CD14-positive monocyte (primary cell): ENCODE results near the gene DCTN2. TPM values are rescaled to one million over a fixed set of nuclear protein-coding genes. Genes with fewer than 3 reads are reported as not detected.
"Not testable (repeated sequence)": the region's sequence is repeated elsewhere in the genome, so short reads cannot be mapped to it uniquely, and the experiment has no call there.

ENCODE experiments used
- DNase-seq, 3 donors: peaks; one replicate each; pipeline ENCODE4 v3.0.0-alpha.2; 2011 to 2022
- H2AFZ ChIP-seq: 2 replicates; pipeline ENCODE4 v1.6.0; 2012; ENCODE audit warnings: mild to moderate bottlenecking, low read depth, low read length, inconsistent platforms; ENCODE audit not compliant: insufficient read depth, poor library complexity, severe bottlenecking
- H3K27ac ChIP-seq, 2 donors: 1 replicate in 1 of 2; 2 replicates in 1 of 2; pipeline ENCODE4 v1.5.1; 2012 to 2013; ENCODE audit warnings: low read length in 2 of 2, control low read depth in 1 of 2, inconsistent platforms in 1 of 2, low read depth in 1 of 2, mild to moderate bottlenecking in 1 of 2
- H3K27me3 ChIP-seq, 2 donors: one replicate each; pipeline versions ENCODE4 v1.6.0 to v1.6.1; 2011 to 2013; ENCODE audit warnings: low read length in 2 of 2; ENCODE audit not compliant: control insufficient read depth in 2 of 2, insufficient read depth in 2 of 2
- H3K36me3 ChIP-seq, 2 donors: replicated peaks in 1 of 2; 1 replicate in 1 of 2; 2 replicates in 1 of 2; pipeline versions ENCODE4 v1.5.1 to v1.6.1; 2012 to 2013; ENCODE audit warnings: low read length in 2 of 2, control low read depth in 1 of 2, inconsistent platforms in 1 of 2, mild to moderate bottlenecking in 1 of 2; ENCODE audit not compliant: insufficient read depth in 2 of 2, control insufficient read depth in 1 of 2
- H3K4me1 ChIP-seq, 2 donors: 1 replicate in 1 of 2; 2 replicates in 1 of 2; pipeline versions ENCODE4 v1.5.1 to v1.6.1; 2012 to 2013; ENCODE audit warnings: low read length in 2 of 2, control low read depth in 1 of 2, inconsistent platforms in 1 of 2, mild to moderate bottlenecking in 1 of 2, moderate library complexity in 1 of 2; ENCODE audit not compliant: insufficient read depth in 2 of 2, control insufficient read depth in 1 of 2
- H3K4me2 ChIP-seq: replicated peaks from 2 replicates; pipeline ENCODE3; 2012; ENCODE audit warnings: low read length, moderate library complexity, mild to moderate bottlenecking; ENCODE audit not compliant: poor library complexity, severe bottlenecking; ENCODE audit errors: extremely low read depth
- H3K4me3 ChIP-seq, 3 experiments: fragments of 200-600 bp in 1 of 3; sonication (generic) in 1 of 3; replicated peaks in 1 of 3; 1 replicate in 2 of 3; 2 replicates in 1 of 3; pipeline ENCODE4 v1.5.1; 2011 to 2013; ENCODE audit warnings: low read length in 3 of 3, mild to moderate bottlenecking in 3 of 3, control low read depth in 2 of 3, low read depth in 2 of 3, inconsistent platforms in 1 of 3, moderate library complexity in 1 of 3
- H3K79me2 ChIP-seq: 2 replicates; pipeline ENCODE4 v1.6.0; 2012; ENCODE audit warnings: mild to moderate bottlenecking, control low read depth, inconsistent platforms, low read length, moderate library complexity; ENCODE audit not compliant: insufficient read depth
- H3K9ac ChIP-seq: 2 replicates; pipeline ENCODE4 v1.6.0; 2017; ENCODE audit warnings: low read length, mild to moderate bottlenecking; ENCODE audit not compliant: insufficient read depth, poor library complexity, severe bottlenecking
- H3K9me3 ChIP-seq, 2 donors: replicated peaks in 1 of 2; 1 replicate in 1 of 2; 2 replicates in 1 of 2; pipeline versions ENCODE4 v1.5.1 to v1.6.1; 2012 to 2013; ENCODE audit warnings: low read length in 2 of 2, control low read depth in 1 of 2; ENCODE audit not compliant: control insufficient read depth in 1 of 2, insufficient read depth in 1 of 2
- H4K20me1 ChIP-seq: 2 replicates; pipeline ENCODE4 v1.6.0; 2012; ENCODE audit warnings: mild to moderate bottlenecking, low read length, control low read depth, moderate library complexity; ENCODE audit not compliant: insufficient read depth
- H3K27ac Mint-ChIP-seq, 7 donors: one replicate each; pipeline ENCODE4 v1.8.0; 2020; ENCODE audit warnings: mild to moderate bottlenecking in 7 of 7, mixed read lengths in 7 of 7, moderate library complexity in 6 of 7, inconsistent platforms in 2 of 7
- H3K27me3 Mint-ChIP-seq, 3 donors: one replicate each; pipeline ENCODE4 v1.8.0; 2021 to 2022; ENCODE audit warnings: low read depth in 3 of 3, mild to moderate bottlenecking in 3 of 3, mixed read lengths in 3 of 3, moderate library complexity in 3 of 3, inconsistent platforms in 1 of 3
- H3K36me3 Mint-ChIP-seq, 2 donors: one replicate each; pipeline ENCODE4 v1.8.0; 2020; ENCODE audit warnings: mixed read lengths in 2 of 2, inconsistent platforms in 1 of 2, mild to moderate bottlenecking in 1 of 2
- H3K4me1 Mint-ChIP-seq: one replicate; pipeline ENCODE4 v1.8.0; 2020; ENCODE audit warnings: mild to moderate bottlenecking, mixed read lengths
- H3K4me3 Mint-ChIP-seq, 2 donors: one replicate each; pipeline ENCODE4 v1.8.0; 2020; ENCODE audit warnings: mild to moderate bottlenecking in 2 of 2, mixed read lengths in 2 of 2, moderate library complexity in 1 of 2
- H3K9me3 Mint-ChIP-seq, 7 donors: one replicate each; pipeline ENCODE4 v1.8.0; 2020 to 2022; ENCODE audit warnings: mixed read lengths in 7 of 7, mild to moderate bottlenecking in 6 of 7, moderate library complexity in 6 of 7, inconsistent platforms in 2 of 7
- CTCF ChIP-seq: fragments of 200-600 bp; IDR thresholded peaks from one replicate; pipeline ENCODE4 v1.8.0; 2022; ENCODE audit warnings: antibody characterized with exemption, mild to moderate bottlenecking
- WGBS: methylation state at CpG from one replicate; pipeline ENCODE4 v1.1.5; 2013; ENCODE audit warnings: missing lambda C conversion rate; ENCODE audit not compliant: insufficient coverage; 5-methylcytosine and 5-hydroxymethylcytosine counted together
- intact Hi-C, 2 donors: fragments of 100-400 bp; cut with micrococcal nuclease; formaldehyde crosslinking; loops; one replicate each; pipeline versions ENCODE4 v1.15.0 to v1.15.1; 2023
- polyA plus RNA-seq, 3 donors: library from polyadenylated mRNA; depleted of rRNA in 1 of 3; unstranded in 2 of 3; stranded (reverse) in 1 of 3; fragments of 300-500 nt in 2 of 3; fragments of >200 nt in 1 of 3; fragmentation: Illumina TruSeq in 2 of 3; gene quantifications; 1 replicate in 2 of 3; 2 replicates in 1 of 3; pipeline ENCODE4 v1.2.3, GENCODE V29; 2012 to 2021

The DCTN2 gene
- polyA plus RNA-seq, 3 donors, result 72.8 to 94.5 (median 82.2) TPM

- Histone ChIP-seq H3K9ac (no peak overlapping the region), H3K4me1 (peaks cover 19 to 20% of the 10 kb centered on the region in 2 donors), H3K27me3 (no peaks in the 10 kb centered on the region), H3K27ac (peak overlapping the region in 1 of 2 donors; percentile 56), H3K36me3 (peaks cover 68 to 83% of the 10 kb centered on the region in 2 donors), H3K79me2 (peaks cover 35% of the 10 kb centered on the region), H2AFZ (no peak overlapping the region), H3K4me2 (no peak overlapping the region), H3K4me3 (no peak overlapping the region), H3K9me3 (no peaks in the 10 kb centered on the region), H4K20me1 (peaks cover 54% of the 10 kb centered on the region)
- Mint-ChIP-seq H3K36me3 (peaks cover 79 to 86% of the 10 kb centered on the region in 2 donors), H3K27me3 (peaks cover 0 to 1% (median 0%) of the 10 kb centered on the region in 3 donors), H3K4me3 (no peak overlapping the region), H3K9me3 (peaks cover 0 to 1% (median 0%) of the 10 kb centered on the region in 7 donors), H3K4me1 (peaks cover 19% of the 10 kb centered on the region), H3K27ac (peak overlapping the region in 3 of 7 donors; percentile 28 to 60 (median 46))
- 91% methylated on average over 4 of the region's 9 CpGs for WGBS
- intact Hi-C loops, result no loop called here
- DNase-seq, result no peak
- TF ChIP-seq CTCF, result no peak
Measured at GRCh38 chr12:57514720-57515407, 32.1 kb downstream of the DCTN2 start.

- H3K27ac ChIP-seq, H2AFZ ChIP-seq, H3K4me2 ChIP-seq, H3K9me3 Mint-ChIP-seq, H3K27me3 ChIP-seq, H3K27me3 Mint-ChIP-seq, intact Hi-C loops, DNase-seq, H3K4me3 ChIP-seq, H3K9me3 ChIP-seq, H3K9ac ChIP-seq, H3K4me3 Mint-ChIP-seq: not testable (repeated sequence)
- peaks cover 81 to 90% of the 10 kb centered on the region in 2 donors for H3K36me3 Mint-ChIP-seq
- WGBS, result 94% methylated on average over 4 of the region's 9 CpGs
- peaks cover 14% of the 10 kb centered on the region in 2 donors for H3K4me1 ChIP-seq
- peaks cover 48% of the 10 kb centered on the region for H4K20me1 ChIP-seq
- H3K4me1 Mint-ChIP-seq, result peaks cover 17% of the 10 kb centered on the region
- H3K27ac Mint-ChIP-seq, result peak overlapping the region in 2 of 7 donors; percentile 37 to 46
- peaks cover 29% of the 10 kb centered on the region for H3K79me2 ChIP-seq
- H3K36me3 ChIP-seq, result peaks cover 72 to 90% of the 10 kb centered on the region in 2 donors
Measured at GRCh38 chr12:57514246-57514645, 32.7 kb downstream of the DCTN2 start.

GRCh38 chr12:57513677-57514076 lies 33.3 kb downstream of the DCTN2 start:
- H3K9me3 Mint-ChIP-seq, H3K4me3 ChIP-seq, DNase-seq, intact Hi-C loops, H3K4me1 ChIP-seq, H2AFZ ChIP-seq, H3K9ac ChIP-seq, H3K27ac ChIP-seq, H3K9me3 ChIP-seq, H3K4me3 Mint-ChIP-seq, H3K27me3 ChIP-seq, H3K27me3 Mint-ChIP-seq, H3K4me2 ChIP-seq: not testable (repeated sequence)
- H3K4me1 Mint-ChIP-seq, result peaks cover 11% of the 10 kb centered on the region
- H3K27ac Mint-ChIP-seq, result peak overlapping the region in 1 of 7 donors; percentile 73
- Histone ChIP-seq H3K36me3 (peaks cover 78 to 95% of the 10 kb centered on the region in 2 donors), H3K79me2 (peaks cover 23% of the 10 kb centered on the region), H4K20me1 (peaks cover 42% of the 10 kb centered on the region)
- 100% methylated on average over 1 of the region's 6 CpGs for WGBS
- H3K36me3 Mint-ChIP-seq, result peaks cover 81 to 90% of the 10 kb centered on the region in 2 donors
